Activated CD8-positive, alpha-beta memory T cell treated with anti-CD3 and anti-CD28 coated beads for 1 hour (primary cell): ENCODE measurements around the gene MSX1.
"Not testable (repeated sequence)": the region's sequence is repeated elsewhere in the genome, so short reads cannot be mapped to it uniquely, and the experiment has no call there.

Experiments
- DNase-seq, 2 donors: peaks; one replicate each; pipeline ENCODE4 v3.0.0-alpha.2; 2020; ENCODE audit warnings: low read depth in 1 of 2; ENCODE audit errors: extremely low read depth in 1 of 2

MSX1 gene

DNA sequence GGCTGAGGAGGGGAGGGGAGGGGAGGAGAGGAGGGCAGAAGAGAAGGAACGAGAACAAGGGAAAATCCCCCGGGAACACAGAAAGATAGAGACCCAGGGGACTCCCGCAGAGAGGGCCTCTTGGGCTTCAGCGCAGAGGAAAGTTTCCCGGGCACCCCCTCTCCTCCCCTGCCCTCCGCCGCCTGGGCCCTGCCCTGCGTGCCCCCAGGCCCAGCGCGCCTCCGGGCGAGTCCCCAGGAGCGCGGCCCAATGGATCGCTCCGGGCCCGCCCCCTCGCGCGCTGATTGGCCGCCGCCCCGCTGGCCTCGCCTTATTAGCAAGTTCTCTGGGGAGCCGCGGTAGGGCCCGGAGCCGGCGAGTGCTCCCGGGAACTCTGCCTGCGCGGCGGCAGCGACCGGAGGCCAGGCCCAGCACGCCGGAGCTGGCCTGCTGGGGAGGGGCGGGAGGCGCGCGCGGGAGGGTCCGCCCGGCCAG is at the start of gene MSX1:
Gene MSX1 (plus strand): TSS at position 341 of the 474 bp plus-strand sequence. CDS start 235 bp downstream, outside the sequence.
- DNase-seq: no peak

GRCh38 chr4:4810092-4810774 is 49.2 kb upstream of the MSX1 start:
- no peak for DNase-seq

GRCh38 chr4:4810778-4811177 is 48.7 kb upstream of the MSX1 start:
- no peak for DNase-seq

DNA sequence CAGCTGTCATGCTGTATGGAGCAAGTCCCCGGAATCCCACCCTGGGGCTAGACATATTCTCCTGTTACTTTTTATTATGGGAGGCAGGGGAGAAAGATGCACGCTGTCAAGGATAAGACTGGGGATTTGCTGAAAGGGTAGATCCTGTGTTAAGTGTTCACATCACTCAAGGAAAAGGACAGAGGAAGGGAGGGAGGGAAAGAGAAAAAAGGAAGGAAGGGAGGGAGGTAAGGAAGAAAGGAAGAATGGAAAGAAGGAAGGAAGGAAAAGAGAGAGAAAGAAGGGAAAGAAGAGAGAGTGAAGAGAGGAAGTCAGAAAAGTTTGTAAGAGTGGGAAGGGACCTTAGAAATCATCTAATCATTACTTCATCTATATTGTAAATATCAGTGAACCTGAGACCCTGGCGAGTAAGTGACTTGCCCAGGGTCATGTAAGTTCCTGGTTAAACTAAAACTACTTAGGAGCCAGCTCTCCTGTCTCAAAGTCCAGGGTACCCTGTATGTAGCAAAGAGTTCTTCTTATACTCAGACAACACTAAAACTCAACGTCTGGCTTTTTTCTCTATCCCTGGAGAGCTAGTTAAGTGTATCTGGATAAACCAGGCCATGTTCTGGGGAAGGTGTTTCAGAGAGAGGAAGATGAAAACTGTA is 47.2 kb upstream of the MSX1 start:
- DNase-seq: no peak

- DNase-seq: no peak
These were observed 40.9 kb upstream of the MSX1 start for GRCh38 chr4:4818415-4819212.

DNA sequence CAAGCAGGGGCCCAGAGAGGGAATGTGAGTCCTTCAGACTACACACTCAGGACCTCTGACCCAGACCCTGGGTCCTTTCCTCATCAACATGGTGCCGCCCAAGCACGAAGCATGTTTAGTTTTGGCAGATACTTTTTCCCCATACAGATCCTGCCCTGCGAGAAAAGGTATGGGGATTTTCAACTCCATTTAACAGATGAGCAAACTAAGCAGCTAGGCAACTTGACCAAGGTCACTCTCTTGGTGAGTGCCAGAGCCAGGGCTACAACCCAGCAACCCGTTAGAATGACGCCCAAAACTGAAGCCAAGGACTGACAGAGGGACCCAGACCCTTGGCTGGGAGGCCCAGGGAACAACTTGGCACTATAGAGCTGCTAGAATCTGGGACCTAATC is 40.3 kb upstream of the MSX1 start:
- no peak for DNase-seq

DNA sequence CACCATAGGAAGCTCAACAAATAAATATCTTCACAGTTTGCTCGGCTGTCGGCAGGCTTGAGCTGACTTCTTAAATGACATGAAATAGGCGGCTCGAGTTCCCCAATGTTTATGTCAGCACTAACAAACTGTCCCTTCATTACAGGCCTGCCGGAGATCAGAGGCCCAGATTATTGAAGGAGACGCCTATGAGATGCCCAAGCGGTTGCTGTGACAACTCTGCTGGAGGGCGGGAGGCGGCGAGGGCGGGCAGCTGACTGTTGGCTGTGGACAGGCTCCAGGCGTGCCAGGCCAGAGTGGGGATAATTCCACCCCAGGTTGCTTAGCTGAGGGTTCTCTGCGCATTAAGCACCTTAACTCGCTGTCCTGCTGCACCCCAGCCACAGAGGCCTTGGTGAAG is 39.2 kb upstream of the MSX1 start:
- DNase-seq: no peak

DNA sequence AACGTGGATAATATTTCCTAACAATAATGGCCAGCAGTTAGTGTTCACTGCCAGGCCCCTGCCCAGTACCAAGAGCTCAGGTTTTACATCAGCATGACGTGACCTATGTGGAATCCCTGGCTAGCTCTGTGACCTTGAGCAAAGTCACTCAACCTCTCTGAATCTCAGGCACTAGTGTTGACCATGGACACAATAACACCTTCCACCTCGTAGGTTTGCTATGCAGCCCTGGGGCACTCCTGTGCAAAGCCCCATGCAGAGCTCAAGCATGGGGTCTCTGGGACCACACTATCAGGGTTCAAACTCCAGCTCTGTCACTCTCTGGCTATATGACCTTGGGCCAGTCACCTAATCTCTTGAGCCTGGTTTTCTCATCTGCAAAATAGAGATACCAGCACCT is 38.7 kb upstream of the MSX1 start:
- no peak for DNase-seq

- DNase-seq: no peak
These were observed 37.9 kb upstream of the MSX1 start for GRCh38 chr4:4821577-4821976.

DNA sequence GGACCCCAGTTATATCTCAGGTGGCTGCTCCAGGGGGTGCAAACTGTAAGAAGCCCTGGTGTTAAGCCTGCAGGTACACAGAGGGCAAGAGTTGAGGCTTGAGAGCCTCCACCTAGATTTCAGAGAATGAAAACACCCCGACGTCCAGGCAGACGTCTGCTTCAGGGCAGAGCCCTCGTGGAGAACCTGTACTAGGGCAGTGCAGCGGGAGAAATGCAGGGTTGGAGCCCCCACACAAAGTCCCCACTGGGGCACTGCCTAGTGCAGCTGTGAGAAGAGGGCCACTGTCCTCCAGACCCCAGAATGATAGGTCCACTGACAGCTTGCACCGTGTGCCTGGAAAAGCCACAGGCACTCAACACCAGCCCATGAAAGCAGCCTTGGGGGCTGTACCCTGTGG is 37.2 kb upstream of the MSX1 start:
- not testable (repeated sequence) for DNase-seq

- no peak for DNase-seq
These were observed 35.8 kb upstream of the MSX1 start for GRCh38 chr4:4823621-4824162.

DNA sequence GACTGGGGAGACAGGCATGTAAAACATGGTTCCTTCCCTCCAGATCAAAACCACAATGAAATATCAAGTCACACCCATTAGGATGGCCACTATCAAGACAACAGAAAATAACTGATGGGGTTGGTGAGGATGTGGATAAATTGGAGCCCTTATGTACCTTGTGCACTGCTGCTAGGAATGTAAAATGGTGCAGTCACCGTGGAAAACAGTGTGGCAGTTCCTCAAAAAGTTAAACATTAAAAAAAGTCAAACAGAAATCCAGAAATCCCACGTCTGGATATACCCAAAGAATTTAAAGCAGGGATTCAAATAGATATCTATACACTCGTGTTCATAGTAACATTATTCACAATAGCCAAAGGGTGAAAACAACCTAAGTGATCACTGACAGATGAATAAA is 35.2 kb upstream of the MSX1 start:
- no peak for DNase-seq

DNA sequence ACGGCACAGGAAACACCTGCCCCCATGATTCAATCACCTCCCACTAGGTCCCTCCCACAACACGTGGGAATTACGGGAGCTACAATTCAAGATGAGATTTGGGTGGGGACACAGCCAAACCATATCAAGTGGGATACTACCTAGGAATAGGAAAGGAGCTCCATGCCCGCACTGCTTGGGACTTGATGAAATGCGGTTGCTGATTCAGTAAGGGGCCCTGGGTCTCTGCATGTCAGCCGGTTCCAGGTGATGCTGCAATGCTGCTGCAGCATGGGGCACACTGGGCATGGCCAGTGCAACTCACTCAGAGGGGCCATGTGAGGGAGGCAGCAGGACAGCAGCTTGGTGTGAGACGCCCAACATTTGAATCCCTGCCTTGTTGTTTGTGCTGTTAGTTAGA is 34.0 kb upstream of the MSX1 start:
- no peak for DNase-seq

GRCh38 chr4:4829837-4830236 is 29.6 kb upstream of the MSX1 start:
- no peak for DNase-seq

DNA sequence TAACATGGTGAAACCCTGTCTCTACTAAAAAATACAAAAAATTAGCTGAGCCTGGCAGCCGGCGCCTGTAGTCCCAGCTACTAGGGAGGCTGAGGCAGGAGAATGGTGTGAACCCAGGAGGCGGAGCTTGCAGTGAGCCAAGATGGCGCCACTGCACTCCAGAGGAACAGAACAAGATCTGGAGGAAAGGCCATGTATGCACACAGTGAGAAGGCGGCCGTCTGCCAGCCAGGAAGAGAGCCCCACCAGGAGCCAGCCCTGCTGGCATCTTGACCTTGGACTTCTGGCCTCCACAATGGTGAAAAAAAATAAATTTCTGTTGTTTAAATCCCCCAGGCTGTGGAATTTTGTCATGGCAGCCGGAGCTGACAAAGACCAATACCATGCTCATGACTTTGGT is 28.2 kb upstream of the MSX1 start:
- DNase-seq: no peak

DNA sequence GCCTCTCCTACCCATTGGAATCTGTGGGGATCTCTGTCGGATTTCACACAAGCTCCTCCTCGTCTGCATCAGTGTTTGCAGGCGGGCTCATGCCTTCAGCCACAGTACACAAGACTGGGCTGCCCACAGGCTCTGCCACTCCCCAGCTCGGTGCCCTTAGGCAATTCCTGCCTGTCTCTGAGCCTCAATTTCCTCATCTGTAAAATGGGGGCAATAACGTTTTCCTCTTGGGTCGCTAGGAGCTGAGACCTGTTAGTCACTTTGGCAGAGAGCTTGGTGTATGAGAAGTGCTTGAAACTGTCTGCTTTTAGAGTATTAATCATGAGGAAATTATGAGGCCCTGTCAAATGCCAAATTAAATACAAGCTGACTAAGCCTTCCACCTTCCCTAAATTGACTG is 27.6 kb upstream of the MSX1 start:
- no peak for DNase-seq

DNA sequence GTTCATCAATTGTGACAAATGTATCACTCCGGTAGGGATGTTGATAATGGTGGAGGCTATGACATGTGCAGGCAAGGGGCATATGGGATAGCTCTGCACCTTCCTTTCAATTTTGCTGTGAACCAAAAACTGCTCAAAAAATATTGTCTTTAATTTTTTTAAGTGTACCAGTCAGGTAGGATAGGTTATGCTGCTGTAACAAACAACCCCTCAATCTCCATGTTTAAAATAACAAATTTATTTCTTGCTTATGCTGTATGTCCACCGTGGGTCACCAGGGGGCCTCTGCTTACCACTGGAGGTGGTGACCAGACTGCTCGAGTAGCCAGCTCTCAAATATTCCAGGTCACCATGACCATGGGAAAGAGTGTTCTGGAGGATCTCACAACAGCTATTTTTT is 23.4 kb upstream of the MSX1 start:
- DNase-seq: no peak

GRCh38 chr4:4837316-4837715 is 22.1 kb upstream of the MSX1 start:
- no peak for DNase-seq

GRCh38 chr4:4838051-4838935 is 21.2 kb upstream of the MSX1 start:
- no peak for DNase-seq

DNA sequence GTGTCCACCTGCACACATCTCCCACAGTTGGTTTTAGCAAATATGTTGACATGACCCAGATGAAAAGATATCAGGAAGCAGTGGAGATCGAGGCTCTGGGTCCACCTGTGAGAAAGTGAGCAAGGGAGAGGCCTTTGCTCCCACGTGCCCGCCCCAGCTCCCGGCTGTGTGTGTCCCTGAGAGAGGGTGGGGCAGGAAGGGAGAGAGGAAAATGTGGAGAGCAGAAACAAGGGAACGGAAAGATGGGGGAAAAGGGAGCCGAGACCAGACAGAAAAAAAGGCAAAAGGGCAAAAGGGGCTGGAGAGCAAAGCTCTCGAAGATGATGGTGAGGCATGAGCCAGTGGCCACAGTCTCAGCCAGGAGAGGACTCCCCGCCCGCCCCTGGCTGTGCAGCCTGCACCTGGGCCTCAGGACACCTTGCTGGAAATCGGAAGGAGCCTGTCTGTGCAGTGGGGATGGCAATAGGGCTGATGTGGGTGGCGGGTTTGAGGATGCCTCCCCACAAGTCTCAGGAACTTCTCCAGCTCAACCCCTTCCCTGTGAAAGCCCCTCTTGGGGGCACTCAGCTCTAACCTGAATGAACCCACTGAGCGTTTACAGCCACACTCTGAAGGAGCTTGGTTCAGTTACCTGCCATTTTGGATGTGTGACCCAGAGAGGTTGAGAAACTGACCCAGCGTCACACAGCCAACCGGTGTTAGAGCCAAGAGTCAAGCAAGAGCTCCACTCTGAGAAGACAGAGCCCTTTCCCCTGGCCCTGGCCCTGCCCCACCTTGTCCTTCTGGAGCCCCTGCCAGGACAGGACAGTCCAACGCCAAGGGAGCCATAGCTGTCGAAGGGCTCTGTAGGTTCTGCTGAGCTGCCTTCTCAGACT is 20.3 kb upstream of the MSX1 start:
- DNase-seq: no peak
